ENCODE data around the gene POLR1E. TPM values are rescaled to one million over a fixed set of nuclear protein-coding genes. Genes with fewer than 3 reads are reported as not detected.
"Not testable (repeated sequence)": the region's sequence is repeated elsewhere in the genome, so short reads cannot be mapped to it uniquely, and the experiment has no call there.

Gene POLR1E
- total and polyA plus RNA-seq, 10 of the 15 experiments (the other 5 are each of a cell fraction or from before 2014, with no cell fraction given), result 13.7 to 71.3 (median 50.4) TPM

- intact Hi-C loops (cut with micrococcal nuclease; ENCODE audit: unreplicated experiment), result no loop called here
Measured at GRCh38 chr9:37512437-37512836, 26.7 kb downstream of the POLR1E start.

GRCh38 chr9:37514415-37514814 lies 28.7 kb downstream of the POLR1E start:
- H3K36me3 ChIP-seq (ENCODE audit: control insufficient read depth in 2 of 2, insufficient read depth in 2 of 2, low read length in 1 of 2); H3K4me1 ChIP-seq (ENCODE audit: control insufficient read depth, insufficient read depth, low read length); ATAC-seq; CTCF ChIA-PET; H3K79me2 ChIP-seq (ENCODE audit: control insufficient read depth, insufficient read depth, low read length); in situ Hi-C loops (cut with MboI); H3K9me3 ChIP-seq (replicated peaks; ENCODE audit: control insufficient read depth, insufficient read depth, low read length); H3K27ac ChIP-seq (ENCODE audit: control insufficient read depth, insufficient read depth); H4K20me1 ChIP-seq (ENCODE audit: control insufficient read depth, insufficient read depth); H3K4me2 ChIP-seq (ENCODE audit: control insufficient read depth, insufficient read depth); H3K4me3 ChIP-seq; H3K9ac ChIP-seq (ENCODE audit: control insufficient read depth, insufficient read depth, low read length); RAD21 ChIA-PET (ENCODE audit: unreplicated experiment); intact Hi-C loops (cut with micrococcal nuclease; ENCODE audit: unreplicated experiment); DNase-seq (ENCODE audit: low read depth, low spot score); POLR2A ChIA-PET; BruUV-seq (replicated peaks); SMC1A ChIA-PET (ENCODE audit: uncharacterized antibody, unreplicated experiment); FAIRE-seq; H2AFZ ChIP-seq (ENCODE audit: control insufficient read depth, low read depth, low read length); H3K27me3 ChIP-seq (replicated peaks in 1 of 2; ENCODE audit: control insufficient read depth in 2 of 2, insufficient read depth in 2 of 2, low read length in 1 of 2): not testable (repeated sequence)
- WGBS (ENCODE audit: insufficient coverage, insufficient replicate concordance, low lambda C conversion rate, missing lambda C conversion rate), result 97% methylated on average over 10 of the region's 10 CpGs

More at GRCh38 chr9:37512437-37512836, 26.7 kb downstream of the POLR1E start:
- no peak for ATAC-seq
- ChIA-PET RAD21 (ENCODE audit: unreplicated experiment) (no interaction called here), SMC1A (ENCODE audit: uncharacterized antibody, unreplicated experiment) (no interaction called here), CTCF (no interaction called here), POLR2A (interaction anchor here (1.8 kb wide), 1 partner anchor 26 kb away, joined by 6 read pairs; the partner anchor contains the start of gene POLR1E)
- DNase-seq (ENCODE audit: low read depth, low spot score), result no peak
- H3K4me2 ChIP-seq (ENCODE audit: control insufficient read depth, insufficient read depth), result no peak overlapping the region
- FAIRE-seq, result no peak
- no peaks in the 10 kb centered on the region for H3K4me1 ChIP-seq (ENCODE audit: control insufficient read depth, insufficient read depth, low read length)
- no peaks in the 10 kb centered on the region for H3K79me2 ChIP-seq (ENCODE audit: control insufficient read depth, insufficient read depth, low read length)
- in situ Hi-C loops (cut with MboI), result no loop called here
- no peaks in the 10 kb centered on the region for H4K20me1 ChIP-seq (ENCODE audit: control insufficient read depth, insufficient read depth)
- H3K27me3 ChIP-seq (replicated peaks in 1 of 2; ENCODE audit: control insufficient read depth in 2 of 2, insufficient read depth in 2 of 2, low read length in 1 of 2), result no peaks in the 10 kb centered on the region
- H3K27ac ChIP-seq (ENCODE audit: control insufficient read depth, insufficient read depth), result no peak overlapping the region
- 71% methylated on average over 12 of the region's 12 CpGs for WGBS (ENCODE audit: insufficient coverage, insufficient replicate concordance, low lambda C conversion rate, missing lambda C conversion rate)
- H3K9ac ChIP-seq (ENCODE audit: control insufficient read depth, insufficient read depth, low read length), result no peak overlapping the region
- peaks cover 4 to 9% of the 10 kb centered on the region in 2 experiments; a peak in 3 of 4 replicates for H3K36me3 ChIP-seq (ENCODE audit: control insufficient read depth in 2 of 2, insufficient read depth in 2 of 2, low read length in 1 of 2)
- H3K9me3 ChIP-seq (replicated peaks; ENCODE audit: control insufficient read depth, insufficient read depth, low read length), result no peaks in the 10 kb centered on the region
- H3K4me3 ChIP-seq, result no peak overlapping the region
- no peak overlapping the region for H2AFZ ChIP-seq (ENCODE audit: control insufficient read depth, low read depth, low read length)
- BruUV-seq (replicated peaks), result no TSS peak
- no peak for TF ChIP-seq JUNB (IDR thresholded peaks at IDR 0.05)
- TF ChIP-seq YY1 (IDR thresholded peaks at IDR 0.05; ENCODE audit: low read depth, low read length), result no peak
- no peak for TF ChIP-seq MAX (IDR thresholded peaks at IDR 0.05; ENCODE audit: low read depth, low read length)
- TF ChIP-seq GATAD2B (conservative IDR thresholded peaks at IDR 0.05; ENCODE audit: low read depth), result no peak
- no peak for TF ChIP-seq SRF (IDR thresholded peaks at IDR 0.05; ENCODE audit: low read depth in 2 of 2, low read length in 2 of 2)
- no peak for TF ChIP-seq ATF2 (IDR thresholded peaks at IDR 0.05; ENCODE audit: low read length)
- no peak for TF ChIP-seq SREBF1 (IDR thresholded peaks at IDR 0.05; ENCODE audit: low read length)
- TF ChIP-seq REST (IDR thresholded peaks at IDR 0.05; ENCODE audit: low read depth, low read length), result no peak
- TF ChIP-seq BRCA1 (IDR thresholded peaks at IDR 0.05; ENCODE audit: low read depth, low read length), result no peak

Data from GM12878 (cell line).